Measurements from ENCODE around the gene CAMK2D.

Gene CAMK2D

DNA sequence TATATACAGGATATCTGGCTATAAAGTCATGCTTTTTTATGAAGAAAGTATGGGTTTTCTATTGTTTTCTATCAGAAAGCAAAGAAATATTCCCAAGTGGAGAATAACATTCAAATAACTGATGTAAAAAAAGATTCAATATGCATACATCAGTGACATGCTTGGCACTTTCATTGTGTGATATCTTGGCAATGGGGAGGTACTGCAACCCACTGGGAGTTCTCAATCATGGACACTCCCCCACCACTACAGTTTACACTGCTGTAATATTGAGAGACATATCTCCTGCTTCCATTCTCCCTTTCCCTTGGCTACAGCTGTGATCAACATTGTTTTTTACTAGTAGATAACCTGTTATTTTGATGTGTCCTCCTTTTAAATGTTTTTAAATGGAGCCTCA is 257.8 kb downstream of the CAMK2D start:
- no peak overlapping the region for H3K27ac ChIP-seq
- TF ChIP-seq ZFX (IDR thresholded peaks at IDR 0.05) (no peak), CTCF (conservative IDR thresholded peaks at IDR 0.05) (no peak)

- no peak overlapping the region for H3K27ac ChIP-seq
- no peak for TF ChIP-seq ZFX (IDR thresholded peaks at IDR 0.05)
- no peak for TF ChIP-seq CTCF (conservative IDR thresholded peaks at IDR 0.05)
These were observed 258.6 kb downstream of the CAMK2D start for GRCh38 chr4:113502906-113503305.

- no peak for TF ChIP-seq CTCF (conservative IDR thresholded peaks at IDR 0.05)
- TF ChIP-seq ZFX (IDR thresholded peaks at IDR 0.05): no peak
These were observed 259.1 kb downstream of the CAMK2D start for GRCh38 chr4:113502476-113502875.

GRCh38 chr4:113500424-113500823 is 261.1 kb downstream of the CAMK2D start:
- TF ChIP-seq ZFX (IDR thresholded peaks at IDR 0.05) (no peak), CTCF (conservative IDR thresholded peaks at IDR 0.05) (no peak)
- H3K27ac ChIP-seq: no peak overlapping the region

More at GRCh38 chr4:113502476-113502875, 259.1 kb downstream of the CAMK2D start:
- H3K27ac ChIP-seq: no peak overlapping the region

- no peak for TF ChIP-seq CTCF (conservative IDR thresholded peaks at IDR 0.05)
- no peak for TF ChIP-seq ZFX (IDR thresholded peaks at IDR 0.05)
- H3K27ac ChIP-seq: no peak overlapping the region
These were observed 261.8 kb downstream of the CAMK2D start for GRCh38 chr4:113499696-113500095.

GRCh38 chr4:113499166-113499565 is 262.4 kb downstream of the CAMK2D start:
- TF ChIP-seq ZFX (IDR thresholded peaks at IDR 0.05): no peak
- TF ChIP-seq CTCF (conservative IDR thresholded peaks at IDR 0.05): no peak

DNA sequence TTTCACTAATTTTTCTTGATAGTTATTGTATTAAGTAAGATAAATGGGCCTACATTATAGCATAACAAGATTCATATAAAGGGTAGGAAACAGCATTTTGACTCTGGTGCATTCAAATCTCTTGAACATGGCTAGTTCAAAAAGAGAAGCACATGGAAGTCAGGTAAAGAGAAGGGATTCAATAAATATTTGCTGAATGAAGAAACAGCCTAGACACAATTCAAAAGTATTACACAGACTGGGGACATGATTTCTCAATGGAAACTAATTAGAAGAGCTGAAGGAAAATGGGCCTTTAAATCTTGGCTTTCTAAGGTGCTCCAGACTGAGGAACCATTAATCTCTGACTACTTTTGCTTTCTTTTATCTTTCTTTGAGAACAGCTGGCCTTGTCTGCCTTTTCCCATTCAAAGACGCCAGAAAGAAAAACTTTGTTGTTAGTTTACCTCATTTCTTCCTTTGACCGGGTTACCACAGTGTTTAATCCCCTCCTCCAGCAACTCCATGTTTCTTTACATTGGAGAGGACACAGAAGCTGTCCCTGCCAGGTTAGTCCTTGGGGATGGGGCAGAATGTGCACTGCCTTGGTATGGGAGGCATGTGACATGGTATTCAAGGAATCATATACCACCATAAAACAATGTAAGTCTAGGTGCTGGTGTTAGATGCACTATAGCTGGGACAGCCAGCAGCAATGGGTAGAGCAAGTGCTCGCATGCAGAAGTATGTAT is 264.2 kb downstream of the CAMK2D start:
- H3K27ac ChIP-seq: no peak overlapping the region
- TF ChIP-seq ZFX (IDR thresholded peaks at IDR 0.05) (no peak), CTCF (conservative IDR thresholded peaks at IDR 0.05) (no peak)

More at GRCh38 chr4:113499166-113499565, 262.4 kb downstream of the CAMK2D start:
- H3K27ac ChIP-seq: no peak overlapping the region

Data from C4-2B (cell line).